Prostate gland (tissue), 2 donors: ENCODE results near the gene BCAN. TPM values are rescaled to one million over a fixed set of nuclear protein-coding genes. Genes with fewer than 3 reads are reported as not detected.

Source experiments
- DNase-seq: peaks from one replicate; pipeline ENCODE4 v3.0.0-alpha.2; 2019; ENCODE audit warnings: low spot score
- H3K27ac ChIP-seq, 2 donors: fragments of 200-600 bp; sonication (generic); 2 replicates each; pipeline ENCODE4 v1.5.1; 2017 to 2019
- H3K27me3 ChIP-seq: fragments of 200-600 bp; sonication (generic); replicated peaks from 2 replicates; pipeline ENCODE4 v1.5.1; 2019; ENCODE audit not compliant: insufficient read depth
- H3K36me3 ChIP-seq, 2 donors: fragments of 200-600 bp; sonication (generic); 1 replicate in 1 of 2; 2 replicates in 1 of 2; pipeline versions ENCODE4 v1.5.1 to v1.8.1; 2017 to 2019
- H3K4me1 ChIP-seq: fragments of 200-600 bp; sonication (generic); replicated peaks from 2 replicates; pipeline ENCODE4 v1.5.1; 2019
- H3K4me3 ChIP-seq, 2 donors: fragments of 200-600 bp; sonication (generic); 2 replicates each; pipeline ENCODE4 v1.5.1; 2017 to 2019
- H3K9me3 ChIP-seq: fragments of 200-600 bp; sonication (generic); 2 replicates; pipeline ENCODE4 v1.5.1; 2017
- CTCF ChIP-seq, 4 experiments: fragments of 200-600 bp in 2 of 4; fragments of 450-650 bp in 2 of 4; sonication (generic) in 2 of 4; IDR thresholded peaks; 1 replicate in 3 of 4; 2 replicates in 1 of 4; pipeline ENCODE4 v1.5.1; 2016 to 2019; ENCODE audit warnings: antibody characterized with exemption in 4 of 4, mild to moderate bottlenecking in 2 of 4, moderate library complexity in 2 of 4
- POLR2A ChIP-seq: fragments of 450-650 bp; IDR thresholded peaks from one replicate; pipeline ENCODE4 v1.6.1; 2016; ENCODE audit warnings: antibody characterized with exemption, mild to moderate bottlenecking
- POLR2AphosphoS5 ChIP-seq: sonication (generic); formaldehyde crosslinking; IDR thresholded peaks from one replicate; pipeline ENCODE4 v1.6.1; 2017; ENCODE audit warnings: antibody characterized with exemption
- WGBS: methylation state at CpG from one replicate; pipeline ENCODE4 v1.1.5; 2018; 5-methylcytosine and 5-hydroxymethylcytosine counted together
- intact Hi-C: fragments of 100-400 bp; cut with DNase I; formaldehyde crosslinking; loops from one replicate; pipeline ENCODE4 v1.14.2; 2022
- total RNA-seq, 2 donors: library from RNA; depleted of rRNA; stranded (reverse); fragments of >200 nt; gene quantifications; one replicate each; pipeline ENCODE4 v1.1.0, GENCODE V29; 2016

The BCAN gene
- total RNA-seq, 2 donors from 2014 or later, result 4.9 TPM; not detected in 1

DNA sequence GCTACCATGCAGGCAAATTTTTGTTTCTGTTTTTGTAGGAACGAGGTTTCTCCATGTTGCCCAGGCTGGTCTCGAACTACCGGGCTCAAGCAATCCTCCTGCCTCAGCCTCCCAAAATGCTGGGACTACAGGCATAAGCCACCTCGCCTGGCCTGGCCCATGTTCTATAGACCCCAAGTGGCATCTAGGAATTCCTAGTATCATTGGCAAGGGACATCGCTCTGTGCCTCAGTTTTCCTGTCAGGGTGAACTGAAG, 20.8 kb downstream of the BCAN start:
- Histone ChIP-seq H3K4me3 (no peak overlapping the region), H3K4me1 (no peaks in the 10 kb centered on the region), H3K27ac (no peak overlapping the region), H3K27me3 (no peaks in the 10 kb centered on the region), H3K9me3 (no peaks in the 10 kb centered on the region), H3K36me3 (no peaks in the 10 kb centered on the region)
- TF ChIP-seq POLR2A (no peak), CTCF (IDR thresholded peaks at IDR 0.05) (no peak), POLR2AphosphoS5 (no peak)
- intact Hi-C loops, result no loop called here
- 88% methylated on average over 5 of the region's 5 CpGs for WGBS
- DNase-seq, result no peak

- Histone ChIP-seq H3K4me1 (no peaks in the 10 kb centered on the region), H3K27ac (peak overlapping the region in 1 of 2 donors; percentile 41), H3K4me3 (no peak overlapping the region), H3K9me3 (no peaks in the 10 kb centered on the region), H3K36me3 (no peaks in the 10 kb centered on the region), H3K27me3 (no peaks in the 10 kb centered on the region)
- intact Hi-C loops, result no loop called here
- DNase-seq, result no peak
- TF ChIP-seq CTCF (IDR thresholded peaks at IDR 0.05) (no peak), POLR2A (no peak), POLR2AphosphoS5 (no peak)
- 58% methylated on average over 5 of the region's 5 CpGs for WGBS
Observed at GRCh38 chr1:156663178-156663577, 21.3 kb downstream of the BCAN start.

GRCh38 chr1:156664046-156664766, 22.3 kb downstream of the BCAN start:
- TF ChIP-seq POLR2A (no peak), CTCF (IDR thresholded peaks at IDR 0.05) (no peak), POLR2AphosphoS5 (no peak)
- H3K4me3 ChIP-seq, result no peak overlapping the region

GRCh38 chr1:156664767-156665411, 23.0 kb downstream of the BCAN start:
- Histone ChIP-seq H3K4me3 (no peak overlapping the region), H3K27me3 (no peaks in the 10 kb centered on the region), H3K4me1 (no peaks in the 10 kb centered on the region), H3K36me3 (no peaks in the 10 kb centered on the region), H3K9me3 (no peaks in the 10 kb centered on the region), H3K27ac (peak overlapping the region; percentile 41 to 52)
- intact Hi-C loops, result no loop called here
- no peak for TF ChIP-seq POLR2A
- DNase-seq, result no peak
- WGBS, result 32% methylated on average over 12 of the region's 16 CpGs

More at GRCh38 chr1:156664046-156664766, 22.3 kb downstream of the BCAN start:
- H3K27me3 ChIP-seq, result no peaks in the 10 kb centered on the region
- H3K36me3 ChIP-seq, result no peaks in the 10 kb centered on the region
- DNase-seq, result no peak
- H3K27ac ChIP-seq, result peak overlapping the region; percentile 41 to 52
- WGBS, result 60% methylated on average over 5 of the region's 5 CpGs
- no peaks in the 10 kb centered on the region for H3K9me3 ChIP-seq
- H3K4me1 ChIP-seq, result no peaks in the 10 kb centered on the region
- intact Hi-C loops, result no loop called here

GRCh38 chr1:156665539-156665938, 23.6 kb downstream of the BCAN start:
- no peak overlapping the region for H3K4me3 ChIP-seq
- H3K27me3 ChIP-seq, result no peaks in the 10 kb centered on the region
- no peak for DNase-seq
- TF ChIP-seq POLR2AphosphoS5 (no peak), POLR2A (no peak), CTCF (IDR thresholded peaks at IDR 0.05) (no peak)
- no peaks in the 10 kb centered on the region for H3K36me3 ChIP-seq
- H3K27ac ChIP-seq, result peak overlapping the region; percentile 41 to 52
- no peaks in the 10 kb centered on the region for H3K9me3 ChIP-seq
- no peaks in the 10 kb centered on the region for H3K4me1 ChIP-seq
- intact Hi-C loops, result no loop called here
- WGBS, result 71% methylated on average over 3 of the region's 3 CpGs
